ENCODE results near the gene TUB. TPM values are rescaled to one million over a fixed set of nuclear protein-coding genes. Genes with fewer than 3 reads are reported as not detected.

The TUB gene
- total and polyA plus RNA-seq, 2 of the 13 experiments (the other 11 are each of a cell fraction or from before 2014, with no cell fraction given) = 4.3 to 5.6 TPM

GRCh38 chr11:8059030-8059429 is 22.0 kb upstream of the TUB start:
- Histone ChIP-seq H2AFZ (ENCODE audit: low read length) (no peak overlapping the region), H3K4me2 (ENCODE audit: low read depth, low read length) (no peak overlapping the region), H3K9ac (ENCODE audit: insufficient read depth, low read depth, low read length) (no peak overlapping the region), H3K27me3 (ENCODE audit: control insufficient read depth in 1 of 2, insufficient read depth in 2 of 2, low read length in 2 of 2) (peaks cover 4 to 32% of the 10 kb centered on the region in 2 experiments; a peak in 4 of 5 replicates), H3K4me1 (ENCODE audit: insufficient read depth, low read length) (no peaks in the 10 kb centered on the region), H3K79me2 (ENCODE audit: insufficient read depth, low read length) (no peaks in the 10 kb centered on the region), H3K36me3 (replicated peaks in 1 of 2; ENCODE audit: control insufficient read depth in 1 of 2, insufficient read depth in 2 of 2, low read length in 2 of 2) (no peaks in the 10 kb centered on the region), H3K4me3 (replicated peaks in 1 of 3; ENCODE audit: insufficient read depth in 1 of 3, low read depth in 2 of 3, low read length in 3 of 3) (no peak overlapping the region), H4K20me1 (ENCODE audit: insufficient read depth, low read length) (no peaks in the 10 kb centered on the region), H3K27ac (ENCODE audit: extremely low read length, insufficient read depth, low read length) (no peak overlapping the region), H3K9me3 (ENCODE audit: low read length) (no peaks in the 10 kb centered on the region)
- ChIA-PET CTCF (ENCODE audit: low intra/inter-chr PET ratio, low total read pairs) (no interaction called here), POLR2A (no interaction called here)
- WGBS (ENCODE audit: low lambda C conversion rate) = 19% methylated on average over 8 of the region's 8 CpGs
- FAIRE-seq = no peak
- no peak for DNase-seq (ENCODE audit: low spot score)
- in situ Hi-C loops (cut with HindIII; ENCODE audit: extremely low pct_ligation_motif_present, low pct_unique_long_range_greater_than_20kb) (no loop called here), intact Hi-C loops (cut with micrococcal nuclease; ENCODE audit: unreplicated experiment) (no loop called here)
- no TSS peak for BruUV-seq (replicated peaks)
- no peak for ATAC-seq
- TF ChIP-seq TSC22D2 (CRISPR knock-in tag; IDR thresholded peaks at IDR 0.05; ENCODE audit: borderline replicate concordance) (no peak), PRPF4 (IDR thresholded peaks at IDR 0.05; ENCODE audit: low read depth, low read length, poor library complexity, severe bottlenecking) (no peak), ARNTL (CRISPR knock-in tag; IDR thresholded peaks at IDR 0.05) (no peak), ZNF770 (CRISPR knock-in tag; IDR thresholded peaks at IDR 0.05) (no peak), TCF7L2 (IDR thresholded peaks at IDR 0.05; ENCODE audit: low read depth, low read length) (no peak), GLI4 (CRISPR knock-in tag; IDR thresholded peaks at IDR 0.05; ENCODE audit: borderline replicate concordance) (no peak), HNF1A (IDR thresholded peaks at IDR 0.05; ENCODE audit: low read depth) (no peak), HNF1A (CRISPR knock-in tag; IDR thresholded peaks at IDR 0.05; ENCODE audit: borderline replicate concordance) (no peak), ZNF75D (CRISPR knock-in tag; IDR thresholded peaks at IDR 0.05; ENCODE audit: borderline replicate concordance) (no peak), ZMYM2 (CRISPR knock-in tag; IDR thresholded peaks at IDR 0.05) (no peak), ZNF337 (CRISPR knock-in tag; IDR thresholded peaks at IDR 0.05; ENCODE audit: borderline replicate concordance, low read depth) (no peak), SMYD3 (CRISPR knock-in tag; IDR thresholded peaks at IDR 0.05) (no peak)
- TF ChIP-seq, protein P1, sequence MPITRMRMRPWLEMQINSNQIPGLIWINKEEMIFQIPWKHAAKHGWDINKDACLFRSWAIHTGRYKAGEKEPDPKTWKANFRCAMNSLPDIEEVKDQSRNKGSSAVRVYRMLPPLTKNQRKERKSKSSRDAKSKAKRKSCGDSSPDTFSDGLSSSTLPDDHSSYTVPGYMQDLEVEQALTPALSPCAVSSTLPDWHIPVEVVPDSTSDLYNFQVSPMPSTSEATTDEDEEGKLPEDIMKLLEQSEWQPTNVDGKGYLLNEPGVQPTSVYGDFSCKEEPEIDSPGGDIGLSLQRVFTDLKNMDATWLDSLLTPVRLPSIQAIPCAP (CRISPR knock-in tag; IDR thresholded peaks at IDR 0.05; ENCODE audit: low read depth) = no peak
- TF ChIP-seq, protein P2, sequence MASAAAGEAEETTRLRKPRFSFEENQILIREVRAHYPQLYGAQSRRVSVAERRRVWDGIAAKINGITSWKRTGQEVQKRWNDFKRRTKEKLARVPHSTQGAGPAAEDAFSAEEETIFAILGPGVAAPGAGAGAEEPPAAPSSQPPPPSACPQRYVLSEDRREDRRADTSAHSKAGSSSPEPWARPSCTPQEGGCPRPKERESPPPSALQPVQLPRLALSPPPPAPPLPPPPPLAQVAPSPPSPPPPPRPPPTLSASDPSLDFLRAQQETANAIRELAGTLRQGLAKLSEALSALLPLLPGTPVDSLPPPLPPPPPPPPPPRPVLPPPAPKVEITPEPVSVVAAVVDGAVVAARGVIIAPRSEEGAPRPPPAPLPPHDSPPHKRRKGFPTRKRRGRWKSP (CRISPR knock-in tag; IDR thresholded peaks at IDR 0.05) = no peak
- TF ChIP-seq, protein P3, sequence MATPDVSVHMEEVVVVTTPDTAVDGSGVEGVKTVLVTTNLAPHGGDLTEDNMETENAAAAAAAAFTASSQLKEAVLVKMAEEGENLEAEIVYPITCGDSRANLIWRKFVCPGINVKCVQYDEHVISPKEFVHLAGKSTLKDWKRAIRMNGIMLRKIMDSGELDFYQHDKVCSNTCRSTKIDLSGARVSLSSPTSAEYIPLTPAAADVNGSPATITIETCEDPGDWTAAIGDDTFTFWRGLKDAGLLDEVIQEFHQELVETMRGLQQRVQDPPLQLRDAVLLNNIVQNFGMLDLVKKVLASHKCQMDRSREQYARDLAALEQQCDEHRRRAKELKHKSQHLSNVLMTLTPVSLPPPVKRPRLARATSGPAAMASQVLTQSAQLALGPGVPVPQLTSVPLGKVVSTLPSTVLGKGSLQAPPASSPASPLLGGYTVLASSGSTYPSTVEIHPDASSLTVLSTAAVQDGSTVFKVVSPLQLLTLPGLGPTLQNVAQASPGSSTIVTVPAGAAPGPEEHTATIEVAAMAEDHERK (CRISPR knock-in tag; IDR thresholded peaks at IDR 0.05; ENCODE audit: low read depth) = no peak

All from HepG2 (cell line).